Heart left ventricle (tissue), 13 donors: ENCODE data around the gene OXSR1.

Experiments used
- POLR2A ChIP-seq, 2 donors: fragments of 450-650 bp; IDR thresholded peaks; one replicate each; pipeline ENCODE4 v1.6.1; 2017; ENCODE audit warnings: antibody characterized with exemption in 2 of 2, mild to moderate bottlenecking in 2 of 2, moderate library complexity in 2 of 2
- TF ChIP-seq, protein P1 (sequence below), 12 donors: fragments of 200-600 bp; sonication (generic) in 4 of 12; IDR thresholded peaks; one replicate each; pipeline versions ENCODE4 v1.5.0 to v1.8.0; 2018 to 2022; ENCODE audit warnings: antibody characterized with exemption in 12 of 12, mild to moderate bottlenecking in 5 of 12
- donor health status: ischemic (EF 13 %, LVEDD 7.1; RV severe dilation, severe dysfunction).
- donor health status: DM: no; HTN: yes; CAD: no.
- donor health status: DM: no; HTN: no; CAD: no.
- donor health status: ischemic (EF 25% LVEDD 6.9; RV normal size, moderate dysfunction).
- donor health status: ischemic (EF 25% LVEDD 5.7; RV mildly dilated, moderate dysfunction).
- donor health status: ischemic (EF 35%, LVEDD 5.7; RV mildly dilated, moderate dysfunction).
- donor health status: nonischemic (EF 11% LVEDD 7.7; RV severe dilation, severe dysfunction).
- donor health status: DM: yes; HTN: yes; CAD: no.
- donor health status: PGD.
- donor health status: ischemic (EF 29% LVEDD 5.4; RV normal size, mild dysfunction).
- donor health status: nonischemic (EF 23%, LVEDD 6.1; RV moderate dilation, normal function).

DNA sequence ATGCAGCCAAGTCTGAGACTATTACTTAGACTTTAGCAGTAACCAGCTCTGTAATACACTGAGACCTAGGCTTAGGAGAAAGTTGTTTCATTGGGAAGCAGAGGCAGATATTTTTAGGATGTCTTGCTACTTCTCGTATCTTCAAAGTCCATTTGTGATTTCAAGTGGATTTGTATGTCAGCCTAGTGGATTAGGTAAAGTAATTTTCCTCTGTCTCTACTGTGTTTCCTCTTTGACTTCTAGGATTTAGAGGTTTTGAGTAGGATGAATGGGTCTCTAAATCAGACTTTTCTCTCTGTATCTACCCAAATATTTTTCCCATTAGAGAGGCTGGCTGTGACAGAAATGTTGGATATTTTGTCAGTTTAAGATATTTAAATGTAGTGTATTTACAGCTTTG is 46.8 kb downstream of the OXSR1 start:
- TF ChIP-seq, protein P1, sequence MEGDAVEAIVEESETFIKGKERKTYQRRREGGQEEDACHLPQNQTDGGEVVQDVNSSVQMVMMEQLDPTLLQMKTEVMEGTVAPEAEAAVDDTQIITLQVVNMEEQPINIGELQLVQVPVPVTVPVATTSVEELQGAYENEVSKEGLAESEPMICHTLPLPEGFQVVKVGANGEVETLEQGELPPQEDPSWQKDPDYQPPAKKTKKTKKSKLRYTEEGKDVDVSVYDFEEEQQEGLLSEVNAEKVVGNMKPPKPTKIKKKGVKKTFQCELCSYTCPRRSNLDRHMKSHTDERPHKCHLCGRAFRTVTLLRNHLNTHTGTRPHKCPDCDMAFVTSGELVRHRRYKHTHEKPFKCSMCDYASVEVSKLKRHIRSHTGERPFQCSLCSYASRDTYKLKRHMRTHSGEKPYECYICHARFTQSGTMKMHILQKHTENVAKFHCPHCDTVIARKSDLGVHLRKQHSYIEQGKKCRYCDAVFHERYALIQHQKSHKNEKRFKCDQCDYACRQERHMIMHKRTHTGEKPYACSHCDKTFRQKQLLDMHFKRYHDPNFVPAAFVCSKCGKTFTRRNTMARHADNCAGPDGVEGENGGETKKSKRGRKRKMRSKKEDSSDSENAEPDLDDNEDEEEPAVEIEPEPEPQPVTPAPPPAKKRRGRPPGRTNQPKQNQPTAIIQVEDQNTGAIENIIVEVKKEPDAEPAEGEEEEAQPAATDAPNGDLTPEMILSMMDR (IDR thresholded peaks at IDR 0.05), result no peak
- no peak for TF ChIP-seq POLR2A (IDR thresholded peaks at IDR 0.05)
